H1 (cell line): Measurements from ENCODE around the gene SLIT3.

Experiments used
- CTCF ChIP-seq, 3 experiments: IDR thresholded peaks; 1 replicate in 2 of 3; 2 replicates in 1 of 3; pipeline versions ENCODE4 v1.5.1 to v1.6.1; 2011; ENCODE audit warnings: low read length in 3 of 3, mild to moderate bottlenecking in 3 of 3, inconsistent platforms in 2 of 3, low read depth in 1 of 3, moderate library complexity in 1 of 3; ENCODE audit not compliant: insufficient read depth in 1 of 3; ENCODE audit errors: control extremely low read depth in 1 of 3
- EP300 ChIP-seq, 2 experiments: IDR thresholded peaks; 1 replicate in 1 of 2; 2 replicates in 1 of 2; pipeline ENCODE4 v1.6.1; 2011 to 2012; ENCODE audit warnings: low read depth in 2 of 2, low read length in 2 of 2, mild to moderate bottlenecking in 2 of 2, borderline replicate concordance in 1 of 2, inconsistent platforms in 1 of 2, moderate library complexity in 1 of 2
- TBP ChIP-seq: IDR thresholded peaks from 2 replicates; pipeline ENCODE4 v1.6.1; 2011; ENCODE audit warnings: low read depth, low read length, improper control_type of control experiment
- USF2 ChIP-seq: IDR thresholded peaks from 2 replicates; pipeline ENCODE4 v1.6.1; 2011; ENCODE audit warnings: low read length, improper control_type of control experiment

GRCh38 chr5:168939887-168940544 is 360.9 kb downstream of the SLIT3 start:
- no peak for TF ChIP-seq TBP
- TF ChIP-seq CTCF (IDR thresholded peaks at IDR 0.05; ENCODE audit: control extremely low read depth in 1 of 3, insufficient read depth in 1 of 3, low read depth in 1 of 3, low read length in 3 of 3), result no peak
- no peak for TF ChIP-seq USF2
- TF ChIP-seq EP300 (IDR thresholded peaks at IDR 0.05; ENCODE audit: borderline replicate concordance in 1 of 2, low read depth in 2 of 2, low read length in 2 of 2), result no peak
